Panc1 (cell line): Measurements from ENCODE around the gene GALNT4. TPM values are rescaled to one million over a fixed set of nuclear protein-coding genes. Genes with fewer than 3 reads are reported as not detected.

Source experiments
- ATAC-seq: fragments of 200-7000 bp; cut with Tn5 transposase; 2 replicates; pipeline ENCODE4 v1.9.1; 2020; ENCODE audit warnings: mild to moderate bottlenecking, moderate library complexity
- BruUV-seq: library from RNA; stranded (reverse); fragments of 400-500 nt; replicated peaks from 2 replicates; lab custom pipeline; 2021; lab: Mats Ljungman, UMichigan
- CTCF ChIA-PET: fragments of 300-600 bp; sonication (Branson Sonifier 250); formaldehyde crosslinking; loops from one replicate; lab custom pipeline; 2022; ENCODE audit warnings: antibody characterized with exemption; lab: Charles Lee
- POLR2A ChIA-PET: fragments of 300-600 bp; sonication (Branson Sonifier 250); formaldehyde crosslinking; loops from one replicate; lab custom pipeline; 2022; ENCODE audit warnings: antibody characterized with exemption; lab: Charles Lee
- DNase-seq: peaks from one replicate; pipeline ENCODE4 v3.0.0-alpha.2; 2010; ENCODE audit warnings: low read depth, low spot score
- H3K27ac ChIP-seq: 2 replicates; pipeline ENCODE4 v1.5.1; 2011; ENCODE audit warnings: mild to moderate bottlenecking, low read length, inconsistent platforms
- H3K27me3 ChIP-seq: fragments of 200-500 bp; sonication (Bioruptor generic); 2 replicates; pipeline ENCODE4 v1.6.0; 2014; ENCODE audit warnings: low read length, inconsistent platforms; ENCODE audit not compliant: control insufficient read depth, insufficient read depth
- H3K36me3 ChIP-seq: fragments of 200-500 bp; sonication (Bioruptor generic); 2 replicates; pipeline ENCODE4 v1.5.1; 2014; ENCODE audit warnings: inconsistent platforms, mild to moderate bottlenecking, low read length, moderate library complexity; ENCODE audit not compliant: control insufficient read depth, insufficient read depth
- H3K4me1 ChIP-seq: 2 replicates; pipeline ENCODE4 v1.5.1; 2011; ENCODE audit warnings: inconsistent platforms, mild to moderate bottlenecking, low read length, moderate library complexity; ENCODE audit not compliant: control insufficient read depth, insufficient read depth
- H3K4me3 ChIP-seq, 2 experiments: 2 replicates each; pipeline ENCODE4 v1.5.1; 2011 to 2012; ENCODE audit warnings: low read depth in 2 of 2, low read length in 2 of 2, mild to moderate bottlenecking in 2 of 2, inconsistent platforms in 1 of 2, moderate library complexity in 1 of 2
- H3K9me3 ChIP-seq: fragments of 200-500 bp; sonication (Bioruptor generic); 2 replicates; pipeline ENCODE4 v1.5.1; 2014; ENCODE audit warnings: low read depth, mild to moderate bottlenecking, inconsistent platforms, low read length, moderate library complexity; ENCODE audit not compliant: control insufficient read depth, insufficient read depth
- CTCF ChIP-seq: fragments of 450-650 bp; IDR thresholded peaks from 2 replicates; pipeline ENCODE4 v1.5.1; 2017; ENCODE audit warnings: mild to moderate bottlenecking
- POLR2AphosphoS5 ChIP-seq: IDR thresholded peaks from 2 replicates; pipeline ENCODE4 v1.6.1; 2012; ENCODE audit warnings: mild to moderate bottlenecking, low read depth, low read length, moderate library complexity
- REST ChIP-seq, 2 experiments: IDR thresholded peaks; 2 replicates each; pipeline ENCODE4 v1.6.1; 2011 to 2012; ENCODE audit warnings: low read depth in 2 of 2, control low read depth in 1 of 2, low read length in 1 of 2, mild to moderate bottlenecking in 1 of 2, moderate library complexity in 1 of 2; ENCODE audit not compliant: insufficient read depth in 1 of 2
- SIN3A ChIP-seq: IDR thresholded peaks from 2 replicates; pipeline ENCODE4 v1.6.1; 2012; ENCODE audit warnings: low read depth, mild to moderate bottlenecking, low read length, moderate library complexity, borderline replicate concordance; ENCODE audit not compliant: insufficient read depth
- TCF7L2 ChIP-seq: IDR thresholded peaks from 2 replicates; pipeline ENCODE4 v1.6.1; 2011; ENCODE audit warnings: mild to moderate bottlenecking, low read depth, low read length, inconsistent platforms
- in situ Hi-C: cut with HindIII; loops from 2 replicates; pipeline ENCODE4 v1.10.0; 2016; ENCODE audit warnings: low sequenced_read_pairs, low pct_unique_long_range_greater_than_20kb
- intact Hi-C: fragments of 100-400 bp; cut with micrococcal nuclease; formaldehyde crosslinking; loops from one replicate; pipeline ENCODE4 v1.10.0; 2022; ENCODE audit not compliant: unreplicated experiment
- total RNA-seq: library from RNA; stranded (reverse); gene quantifications from one replicate; pipeline ENCODE4 v1.2.1, GENCODE V29; 2021; ENCODE audit not compliant: unreplicated experiment

The GALNT4 gene
- total RNA-seq, 1 experiment from 2014 or later, result 5.1 TPM

DNA sequence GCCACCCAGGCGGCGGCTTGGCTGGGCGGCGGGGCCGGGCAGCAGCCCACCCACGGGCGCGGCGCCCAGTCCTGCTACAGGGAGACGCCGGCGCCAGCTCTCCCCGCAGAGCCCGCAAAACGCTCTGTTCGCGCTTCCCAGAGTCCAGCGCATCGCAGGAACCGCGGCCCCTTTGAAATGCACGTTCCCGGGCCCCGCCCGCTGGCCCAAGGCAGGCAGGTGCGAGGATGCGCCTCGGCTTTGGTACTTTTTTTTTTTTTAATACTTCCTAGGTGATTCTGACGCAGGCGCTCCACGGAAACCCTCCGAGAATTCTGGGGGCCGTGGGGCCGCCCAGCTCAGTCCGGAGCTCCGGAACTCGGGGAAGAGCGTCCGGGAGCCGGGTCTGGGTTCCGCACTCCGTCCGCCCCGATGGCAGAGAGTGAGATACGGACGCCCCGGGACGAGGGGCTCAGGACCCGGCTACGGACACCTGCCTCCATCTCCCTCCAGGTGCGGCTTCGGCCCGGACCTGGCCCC lies 768 bp upstream of the GALNT4 start:
- ATAC-seq (peak; percentile 35), DNase-seq (no peak)
- ChIA-PET CTCF (no interaction called here), POLR2A (interaction anchor here (0.7 kb wide), 1 partner anchor 316 kb away, joined by 3 read pairs; no protein-coding TSS in a partner anchor)
- in situ Hi-C loops (no loop called here), intact Hi-C loops (loop anchor here (2.0 kb wide), 1 partner anchor 173 kb away; the partner anchor contains the start of gene DUSP6)
- TF ChIP-seq TCF7L2, result peak; percentile 86
- no peak for TF ChIP-seq POLR2AphosphoS5
- no peak for TF ChIP-seq CTCF
- TF ChIP-seq REST (IDR thresholded peaks at IDR 0.05; ENCODE audit: insufficient read depth in 1 of 2, low read depth in 2 of 2, low read length in 1 of 2), result no peak
- BruUV-seq, result no TSS peak
- H3K9me3 ChIP-seq, result no peaks in the 10 kb centered on the region
- H3K36me3 ChIP-seq, result no peaks in the 10 kb centered on the region; the same call in 1 of the 2 replicates
- H3K4me1 ChIP-seq, result peaks cover 27% of the 10 kb centered on the region
- H3K27ac ChIP-seq, result peak overlapping the region; percentile 85
- H3K27me3 ChIP-seq, result no peaks in the 10 kb centered on the region
- peak overlapping the region; percentile 89 to 93 for H3K4me3 ChIP-seq

GRCh38 chr12:89523843-89524540 lies 604 bp downstream of the GALNT4 start:
- TSS peak; percentile 58 for BruUV-seq
- CTCF ChIA-PET, result no interaction called here
- Histone ChIP-seq H3K27me3 (no peaks in the 10 kb centered on the region), H3K9me3 (no peaks in the 10 kb centered on the region), H3K4me3 (peak overlapping the region; percentile 89 to 93), H3K4me1 (peaks cover 27% of the 10 kb centered on the region), H3K36me3 (no peaks in the 10 kb centered on the region; the same call in 1 of the 2 replicates), H3K27ac (peak overlapping the region; percentile 83)
- no peak for TF ChIP-seq TCF7L2
- TF ChIP-seq REST (IDR thresholded peaks at IDR 0.05; ENCODE audit: insufficient read depth in 1 of 2, low read depth in 2 of 2, low read length in 1 of 2), result no peak
- TF ChIP-seq CTCF, result no peak
- TF ChIP-seq SIN3A, result no peak
- TF ChIP-seq POLR2AphosphoS5, result no peak
- POLR2A ChIA-PET, result no interaction called here
- DNase-seq, result no peak
- intact Hi-C loops, result loop anchor here (2.0 kb wide), 1 partner anchor 171 kb away; the partner anchor contains the start of gene DUSP6
- in situ Hi-C loops, result no loop called here
- ATAC-seq, result no peak
